Activated B cell treated with CpG ODN at 0.5 μM for 24 hours (primary cell): ENCODE data around the gene GRHL1. TPM values are rescaled to one million over a fixed set of nuclear protein-coding genes. Genes with fewer than 3 reads are reported as not detected.
"Not testable (repeated sequence)": the region's sequence is repeated elsewhere in the genome, so short reads cannot be mapped to it uniquely, and the experiment has no call there.

Experiments used
- ATAC-seq: fragments of 200-7000 bp; cut with Tn5 transposase; one replicate; pipeline ENCODE4 v1.10.0; 2021; ENCODE audit warnings: low read depth, mild to moderate bottlenecking, moderate library complexity
- CTCF ChIA-PET: fragments of 350-600 bp; sonication (Branson Sonifier 250); formaldehyde crosslinking; loops from one replicate; lab custom pipeline; 2021; ENCODE audit warnings: antibody characterized with exemption; lab: Charles Lee
- POLR2A ChIA-PET: fragments of 350-600 bp; sonication (Branson Sonifier 250); formaldehyde crosslinking; loops from one replicate; lab custom pipeline; 2021; ENCODE audit warnings: antibody characterized with exemption; lab: Charles Lee
- DNase-seq: peaks from one replicate; pipeline ENCODE4 v3.0.0; 2022
- H3K27ac Mint-ChIP-seq: one replicate; pipeline ENCODE4 v1.8.0; 2020; ENCODE audit warnings: mixed read lengths
- H3K27me3 Mint-ChIP-seq: one replicate; pipeline ENCODE4 v1.8.0; 2021; ENCODE audit warnings: mixed read lengths
- H3K36me3 Mint-ChIP-seq: one replicate; pipeline ENCODE4 v1.8.0; 2021; ENCODE audit warnings: low read depth, mixed read lengths
- H3K4me1 Mint-ChIP-seq: one replicate; pipeline ENCODE4 v1.8.0; 2021; ENCODE audit warnings: mixed read lengths
- H3K4me3 Mint-ChIP-seq: one replicate; pipeline ENCODE4 v1.8.0; 2020; ENCODE audit warnings: mild to moderate bottlenecking, mixed read lengths
- H3K9me3 Mint-ChIP-seq: one replicate; pipeline ENCODE4 v1.8.0; 2020; ENCODE audit warnings: mixed read lengths
- intact Hi-C: fragments of 100-400 bp; cut with micrococcal nuclease; formaldehyde crosslinking; loops from one replicate; pipeline ENCODE4 v1.15.1; 2024
- total RNA-seq: library from RNA; stranded (reverse); gene quantifications from 2 replicates; pipeline ENCODE4 v1.2.3, GENCODE V29; 2022
- TF ChIP-seq, protein P1 (sequence below): fragments of 200-600 bp; IDR thresholded peaks from one replicate; pipeline ENCODE4 v1.8.0; 2022; ENCODE audit warnings: antibody characterized with exemption, mild to moderate bottlenecking

Gene GRHL1
- total RNA-seq, 1 donor from 2014 or later = 0.95 TPM

DNA sequence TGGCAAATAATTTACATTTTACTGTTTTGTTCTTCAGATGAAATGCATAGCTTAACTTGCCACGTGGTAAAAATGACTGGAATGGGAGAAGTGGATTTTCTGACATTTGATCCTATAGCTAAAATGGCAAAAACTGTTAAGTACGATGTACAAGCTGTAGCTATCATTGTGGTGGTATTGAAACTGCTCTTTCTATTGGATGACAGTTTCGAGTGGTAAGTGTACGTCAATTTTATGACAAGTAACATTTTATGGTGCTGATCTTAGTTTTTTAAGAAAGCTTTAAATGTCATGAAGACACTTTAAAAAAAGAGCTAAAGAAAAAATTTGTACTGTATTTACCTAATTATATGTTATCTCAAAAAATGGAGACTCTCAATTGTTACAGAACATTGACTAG lies 40.8 kb upstream of the GRHL1 start:
- TF ChIP-seq, protein P1, sequence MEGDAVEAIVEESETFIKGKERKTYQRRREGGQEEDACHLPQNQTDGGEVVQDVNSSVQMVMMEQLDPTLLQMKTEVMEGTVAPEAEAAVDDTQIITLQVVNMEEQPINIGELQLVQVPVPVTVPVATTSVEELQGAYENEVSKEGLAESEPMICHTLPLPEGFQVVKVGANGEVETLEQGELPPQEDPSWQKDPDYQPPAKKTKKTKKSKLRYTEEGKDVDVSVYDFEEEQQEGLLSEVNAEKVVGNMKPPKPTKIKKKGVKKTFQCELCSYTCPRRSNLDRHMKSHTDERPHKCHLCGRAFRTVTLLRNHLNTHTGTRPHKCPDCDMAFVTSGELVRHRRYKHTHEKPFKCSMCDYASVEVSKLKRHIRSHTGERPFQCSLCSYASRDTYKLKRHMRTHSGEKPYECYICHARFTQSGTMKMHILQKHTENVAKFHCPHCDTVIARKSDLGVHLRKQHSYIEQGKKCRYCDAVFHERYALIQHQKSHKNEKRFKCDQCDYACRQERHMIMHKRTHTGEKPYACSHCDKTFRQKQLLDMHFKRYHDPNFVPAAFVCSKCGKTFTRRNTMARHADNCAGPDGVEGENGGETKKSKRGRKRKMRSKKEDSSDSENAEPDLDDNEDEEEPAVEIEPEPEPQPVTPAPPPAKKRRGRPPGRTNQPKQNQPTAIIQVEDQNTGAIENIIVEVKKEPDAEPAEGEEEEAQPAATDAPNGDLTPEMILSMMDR = no peak
- intact Hi-C loops = no loop called here
- ChIA-PET POLR2A (no interaction called here), CTCF (no interaction called here)
- Mint-ChIP-seq H3K4me3 (no peak overlapping the region), H3K27me3 (no peaks in the 10 kb centered on the region), H3K27ac (no peak overlapping the region), H3K4me1 (no peaks in the 10 kb centered on the region), H3K9me3 (no peaks in the 10 kb centered on the region), H3K36me3 (peaks cover 69% of the 10 kb centered on the region)
- ATAC-seq = no peak
- DNase-seq = no peak

- ATAC-seq (no peak), DNase-seq (no peak)
- TF ChIP-seq, protein P1 = no peak
- Mint-ChIP-seq H3K36me3 (peaks cover 62% of the 10 kb centered on the region), H3K27ac (no peak overlapping the region), H3K9me3 (no peaks in the 10 kb centered on the region), H3K27me3 (no peaks in the 10 kb centered on the region), H3K4me3 (no peak overlapping the region), H3K4me1 (no peaks in the 10 kb centered on the region)
- POLR2A ChIA-PET = no interaction called here
- intact Hi-C loops = no loop called here
- CTCF ChIA-PET = no interaction called here
Observed at GRCh38 chr2:9912468-9912867, 39.0 kb upstream of the GRHL1 start.

GRCh38 chr2:9914384-9915065 lies 37.0 kb upstream of the GRHL1 start:
- ChIA-PET POLR2A (no interaction called here), CTCF (no interaction called here)
- H3K9me3 Mint-ChIP-seq = no peaks in the 10 kb centered on the region
- intact Hi-C loops = loop anchor here (1.0 kb wide), 1 partner anchor 100 kb away; no protein-coding TSS in a partner anchor
- DNase-seq (no peak), ATAC-seq (peak; percentile 82)
- H3K4me3 Mint-ChIP-seq = no peak overlapping the region
- TF ChIP-seq, protein P1 = no peak
- no peaks in the 10 kb centered on the region for H3K4me1 Mint-ChIP-seq
- peaks cover 58% of the 10 kb centered on the region for H3K36me3 Mint-ChIP-seq
- H3K27me3 Mint-ChIP-seq = no peaks in the 10 kb centered on the region
- H3K27ac Mint-ChIP-seq = no peak overlapping the region

- Mint-ChIP-seq H3K9me3 (no peaks in the 10 kb centered on the region), H3K4me1 (no peaks in the 10 kb centered on the region), H3K4me3 (no peak overlapping the region), H3K36me3 (peaks cover 55% of the 10 kb centered on the region), H3K27me3 (no peaks in the 10 kb centered on the region), H3K27ac (no peak overlapping the region)
- DNase-seq (no peak), ATAC-seq (no peak)
- TF ChIP-seq, protein P1 = no peak
- POLR2A ChIA-PET = no interaction called here
- CTCF ChIA-PET = no interaction called here
- intact Hi-C loops = no loop called here
Observed at GRCh38 chr2:9918275-9918674, 33.2 kb upstream of the GRHL1 start.

DNA sequence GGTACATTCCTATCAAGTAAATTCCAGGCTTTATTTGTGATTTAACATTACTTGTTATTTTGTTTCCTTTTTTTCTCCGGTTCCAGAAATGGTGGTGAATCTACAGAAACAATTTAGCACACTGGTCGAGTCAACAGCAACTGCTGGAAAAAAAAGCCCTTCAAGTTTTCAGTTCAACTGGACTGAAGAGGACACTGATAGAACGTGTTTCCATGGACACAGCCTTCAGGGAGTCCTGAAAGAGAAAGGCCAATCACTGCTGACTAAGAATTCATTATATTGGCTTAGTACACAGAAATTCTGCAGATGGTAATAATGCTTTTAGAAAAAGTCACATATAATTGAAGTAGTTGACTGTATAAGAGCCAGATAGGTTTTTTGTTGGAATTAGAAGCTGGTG lies 32.0 kb upstream of the GRHL1 start:
- H3K4me3 Mint-ChIP-seq = no peak overlapping the region
- ChIA-PET POLR2A (no interaction called here), CTCF (no interaction called here)
- DNase-seq (no peak), ATAC-seq (no peak)
- peaks cover 51% of the 10 kb centered on the region for H3K36me3 Mint-ChIP-seq
- no peaks in the 10 kb centered on the region for H3K9me3 Mint-ChIP-seq
- H3K27ac Mint-ChIP-seq = no peak overlapping the region
- TF ChIP-seq, protein P1 = no peak
- H3K27me3 Mint-ChIP-seq = no peaks in the 10 kb centered on the region
- intact Hi-C loops = no loop called here
- H3K4me1 Mint-ChIP-seq = no peaks in the 10 kb centered on the region

DNA sequence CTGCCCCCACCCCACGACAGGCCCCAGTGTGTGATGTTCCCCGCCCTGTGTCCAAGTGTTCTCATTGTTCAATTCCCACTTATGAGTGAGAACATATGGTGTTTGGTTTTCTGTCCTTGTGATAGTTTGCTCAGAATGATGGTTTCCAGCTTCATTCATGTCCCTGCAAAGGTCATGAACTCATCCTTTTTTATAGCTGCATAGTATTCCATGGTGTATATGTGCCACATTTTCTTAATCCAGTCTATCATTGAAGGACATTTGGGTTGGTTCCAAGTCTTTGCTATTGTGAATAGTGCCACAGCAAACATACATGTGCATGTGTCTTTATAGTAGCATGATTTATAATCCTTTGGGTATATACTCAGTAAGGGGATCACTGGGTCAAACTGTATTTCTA lies 24.5 kb upstream of the GRHL1 start:
- not testable (repeated sequence) for H3K27ac Mint-ChIP-seq

More for the DNA sequence above, 24.5 kb upstream of the GRHL1 start:
- H3K4me1 Mint-ChIP-seq, DNase-seq, H3K4me3 Mint-ChIP-seq, CTCF ChIA-PET, H3K9me3 Mint-ChIP-seq, ATAC-seq, intact Hi-C loops, POLR2A ChIA-PET, H3K27me3 Mint-ChIP-seq: not testable (repeated sequence)
- H3K36me3 Mint-ChIP-seq = peaks cover 55% of the 10 kb centered on the region
